ENCODE data around the gene FOXJ3. TPM values are rescaled to one million over a fixed set of nuclear protein-coding genes. Genes with fewer than 3 reads are reported as not detected.

FOXJ3 gene
- total RNA-seq, 1 donor, result 38.0 TPM

GRCh38 chr1:42319128-42319851 is 15.7 kb downstream of the FOXJ3 start:
- DNase-seq (ENCODE audit: low read depth), result peak; percentile 57
- no peak for TF ChIP-seq CTCF (IDR thresholded peaks at IDR 0.05; ENCODE audit: insufficient read depth, low read length)
- no peak overlapping the region for H3K4me3 ChIP-seq (ENCODE audit: low read depth, low read length)

DNA sequence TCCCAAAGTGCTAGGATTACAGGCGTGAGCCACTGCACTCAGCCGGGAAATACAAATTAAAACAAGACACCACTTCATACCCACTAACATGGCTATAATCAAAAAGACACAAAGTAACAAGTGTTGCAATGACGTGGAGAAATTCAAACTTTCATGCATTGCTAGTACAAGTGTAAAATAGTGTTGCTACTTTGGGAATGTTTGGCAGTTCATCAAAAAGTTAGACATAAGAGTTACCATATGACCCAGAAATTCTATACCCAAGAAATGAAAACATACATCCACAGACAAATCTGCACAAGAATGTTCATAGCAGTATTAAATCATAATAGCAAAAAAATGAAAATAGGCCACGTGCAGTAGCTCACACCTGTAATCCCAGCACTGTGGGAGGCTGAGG is 16.4 kb downstream of the FOXJ3 start:
- no peak overlapping the region for H3K4me3 ChIP-seq (ENCODE audit: low read depth, low read length)
- DNase-seq (ENCODE audit: low read depth), result no peak
- no peak for TF ChIP-seq CTCF (IDR thresholded peaks at IDR 0.05; ENCODE audit: insufficient read depth, low read length)

DNA sequence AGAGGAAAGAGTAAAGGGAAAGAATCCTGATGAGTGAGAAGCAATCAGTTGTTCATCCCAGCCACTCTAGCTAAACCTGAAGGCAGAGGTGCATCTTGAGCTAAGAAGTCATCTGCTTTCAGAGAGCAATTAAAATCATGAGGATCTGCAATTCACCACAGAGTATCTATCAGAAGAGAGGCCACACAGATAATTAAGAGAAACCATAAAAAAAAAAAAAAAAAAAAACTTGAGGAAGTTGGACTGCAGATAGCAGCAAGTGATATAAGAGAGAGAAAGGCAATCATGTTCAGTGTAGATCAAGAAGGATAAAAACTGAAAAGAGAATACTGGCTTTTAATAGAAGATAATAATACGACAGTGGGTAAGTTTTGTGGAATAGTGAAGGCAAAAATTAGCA is 17.7 kb downstream of the FOXJ3 start:
- no peak for DNase-seq (ENCODE audit: low read depth)
- no peak overlapping the region for H3K4me3 ChIP-seq (ENCODE audit: low read depth, low read length)
- no peak for TF ChIP-seq CTCF (IDR thresholded peaks at IDR 0.05; ENCODE audit: insufficient read depth, low read length)

GRCh38 chr1:42316292-42316691 is 18.7 kb downstream of the FOXJ3 start:
- no peak overlapping the region for H3K4me3 ChIP-seq (ENCODE audit: low read depth, low read length)
- no peak for DNase-seq (ENCODE audit: low read depth)
- TF ChIP-seq CTCF (IDR thresholded peaks at IDR 0.05; ENCODE audit: insufficient read depth, low read length), result no peak

DNA sequence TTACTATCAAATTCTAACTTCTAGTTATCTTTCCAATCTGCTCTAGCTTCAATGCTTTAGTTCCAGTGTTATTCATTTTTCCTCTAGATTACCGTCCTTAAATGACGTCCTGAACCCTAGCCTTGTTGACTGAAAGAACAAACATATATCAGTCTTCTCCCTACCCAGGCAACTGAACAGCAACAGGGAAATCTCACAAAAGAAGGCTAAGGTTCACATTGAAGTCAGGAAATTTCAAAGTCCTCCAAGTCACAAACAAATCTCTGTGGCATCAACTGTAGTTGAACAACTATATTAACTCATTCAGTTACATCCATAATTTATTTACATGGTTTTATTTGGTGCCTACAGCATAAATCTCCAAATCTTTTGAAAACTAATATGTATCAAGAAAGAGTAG is 19.5 kb downstream of the FOXJ3 start:
- no peak overlapping the region for H3K4me3 ChIP-seq (ENCODE audit: low read depth, low read length)
- TF ChIP-seq CTCF (IDR thresholded peaks at IDR 0.05; ENCODE audit: insufficient read depth, low read length), result no peak
- no peak for DNase-seq (ENCODE audit: low read depth)

GRCh38 chr1:42313970-42314369 is 21.1 kb downstream of the FOXJ3 start:
- DNase-seq (ENCODE audit: low read depth), result no peak
- H3K4me3 ChIP-seq (ENCODE audit: low read depth, low read length), result no peak overlapping the region

More at GRCh38 chr1:42313970-42314369, 21.1 kb downstream of the FOXJ3 start:
- no peak for TF ChIP-seq CTCF (IDR thresholded peaks at IDR 0.05; ENCODE audit: insufficient read depth, low read length)

Measured in fibroblast of the aortic adventitia (primary cell).